Measurements from ENCODE around the gene JMJD8. TPM values are rescaled to one million over a fixed set of nuclear protein-coding genes. Genes with fewer than 3 reads are reported as not detected.

JMJD8 gene
- total and polyA plus RNA-seq, 2 experiments from 2014 or later = 48.5 to 82.5 TPM

GRCh38 chr16:678858-679813, 5.0 kb downstream of the JMJD8 start:
- peak overlapping the region; percentile 83 for H3K4me2 ChIP-seq
- H3K4me1 ChIP-seq (ENCODE audit: insufficient read depth) = peaks cover 16% of the 10 kb centered on the region; the same call in 1 of the 2 replicates
- H3K27ac ChIP-seq (ENCODE audit: low read depth) = no peak overlapping the region
- Mint-ChIP-seq H3K4me1 (peaks cover 32% of the 10 kb centered on the region), H3K27ac (peak overlapping the region; percentile 59; the same call in 1 of the 2 replicates), H3K4me3 (peak overlapping the region; percentile 74), H3K36me3 (ENCODE audit: low read depth) (peaks cover 24% of the 10 kb centered on the region), H3K9me3 (no peaks in the 10 kb centered on the region; the same call in 1 of the 3 replicates), H3K27me3 (ENCODE audit: insufficient read depth, low read depth, poor library complexity) (peaks cover 28% of the 10 kb centered on the region)
- ATAC-seq (peak; percentile 11), DNase-seq (ENCODE audit: low spot score) (peak; percentile 82)
- H3K27me3 ChIP-seq (ENCODE audit: insufficient read depth) = no peaks in the 10 kb centered on the region
- 0 out of 2 replicates have a peak overlapping the region, but pooled peaks have one; percentile 59 for H2AFZ ChIP-seq
- TF ChIP-seq POLR2AphosphoS5 (IDR thresholded peaks at IDR 0.05; ENCODE audit: low read depth) = peak; percentile 69
- TF ChIP-seq CREB1 (CRISPR knock-in tag; IDR thresholded peaks at IDR 0.05; ENCODE audit: low read depth) = no peak
- TF ChIP-seq ZNF462 (CRISPR knock-in tag; IDR thresholded peaks at IDR 0.05) = no peak
- TF ChIP-seq EZH2 (IDR thresholded peaks at IDR 0.05; ENCODE audit: low read depth, unreplicated experiment) = no peak
- H3K79me2 ChIP-seq (replicated peaks; ENCODE audit: insufficient read depth) = peaks cover 9% of the 10 kb centered on the region; the same call in 1 of the 2 replicates
- H4K20me1 ChIP-seq (replicated peaks; ENCODE audit: insufficient read depth) = peaks cover 14% of the 10 kb centered on the region; the same call in 1 of the 2 replicates
- H3K9me2 ChIP-seq (ENCODE audit: insufficient read depth) = no peaks in the 10 kb centered on the region
- peaks cover 33% of the 10 kb centered on the region for H3F3A ChIP-seq (replicated peaks; ENCODE audit: low read depth)
- no peaks in the 10 kb centered on the region; the same call in 1 of the 2 replicates for H3K36me3 ChIP-seq (ENCODE audit: insufficient read depth)
- peak overlapping the region; percentile 65 for H3K4me3 ChIP-seq
